Measurements from ENCODE around the gene CNGA4. TPM values are rescaled to one million over a fixed set of nuclear protein-coding genes. Genes with fewer than 3 reads are reported as not detected.

CNGA4 gene, protein sequence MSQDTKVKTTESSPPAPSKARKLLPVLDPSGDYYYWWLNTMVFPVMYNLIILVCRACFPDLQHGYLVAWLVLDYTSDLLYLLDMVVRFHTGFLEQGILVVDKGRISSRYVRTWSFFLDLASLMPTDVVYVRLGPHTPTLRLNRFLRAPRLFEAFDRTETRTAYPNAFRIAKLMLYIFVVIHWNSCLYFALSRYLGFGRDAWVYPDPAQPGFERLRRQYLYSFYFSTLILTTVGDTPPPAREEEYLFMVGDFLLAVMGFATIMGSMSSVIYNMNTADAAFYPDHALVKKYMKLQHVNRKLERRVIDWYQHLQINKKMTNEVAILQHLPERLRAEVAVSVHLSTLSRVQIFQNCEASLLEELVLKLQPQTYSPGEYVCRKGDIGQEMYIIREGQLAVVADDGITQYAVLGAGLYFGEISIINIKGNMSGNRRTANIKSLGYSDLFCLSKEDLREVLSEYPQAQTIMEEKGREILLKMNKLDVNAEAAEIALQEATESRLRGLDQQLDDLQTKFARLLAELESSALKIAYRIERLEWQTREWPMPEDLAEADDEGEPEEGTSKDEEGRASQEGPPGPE
- not detected in 2 replicates for total RNA-seq (2014; rRNA removed; shearing (Covaris generic))

DNA sequence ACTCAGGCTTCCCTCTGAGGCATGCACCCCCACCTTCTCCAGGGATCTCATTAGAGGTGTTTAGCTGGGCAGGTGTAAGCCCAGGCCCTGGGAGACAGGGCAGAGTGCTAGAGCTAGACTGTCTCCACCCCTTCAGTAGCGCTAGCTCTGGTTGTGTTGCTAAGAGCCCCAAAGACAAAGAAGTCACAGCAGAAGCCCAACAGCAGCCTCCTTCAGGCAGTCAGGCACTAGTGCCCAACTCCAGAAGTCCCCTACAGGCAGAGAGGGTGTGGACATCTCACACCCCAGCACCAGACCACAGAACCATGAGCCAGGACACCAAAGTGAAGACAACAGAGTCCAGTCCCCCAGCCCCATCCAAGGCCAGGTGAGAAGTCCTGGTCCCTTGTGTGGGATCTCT lies at the start of gene CNGA4:
Gene CNGA4, plus strand, starts transcription at position 188 of the 400 bp plus-strand sequence. Its CDS starts 118 bp downstream, at position 306.
- no peaks in the 10 kb centered on the region for H3K4me1 ChIP-seq

DNA sequence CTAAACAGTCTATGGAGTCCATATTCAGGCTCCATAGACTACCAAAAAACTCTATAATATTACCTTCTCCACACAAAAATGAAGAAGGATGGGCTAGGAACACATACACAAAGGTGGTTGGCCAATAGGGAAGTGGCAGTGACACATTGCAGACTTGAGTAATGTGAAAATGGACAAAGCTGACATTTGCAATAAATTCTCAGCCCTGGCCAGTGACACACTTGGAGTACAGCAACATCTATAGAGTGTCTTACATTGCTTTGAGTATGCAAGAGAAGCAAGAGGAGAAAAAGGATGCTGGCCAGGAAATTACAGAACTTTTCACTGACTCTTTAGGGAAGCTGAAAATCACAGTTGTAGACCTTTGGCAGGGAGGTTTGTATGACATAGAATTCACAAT lies 47.1 kb upstream of the CNGA4 start:
- H3K36me3 ChIP-seq = no peaks in the 10 kb centered on the region
- no peak for DNase-seq
- H3K27ac ChIP-seq = no peak overlapping the region
- no peaks in the 10 kb centered on the region for H3K9me3 ChIP-seq (replicated peaks)
- no peaks in the 10 kb centered on the region for H3K4me1 ChIP-seq
- H3K27me3 ChIP-seq = no peaks in the 10 kb centered on the region
- no peak overlapping the region for H3K4me3 ChIP-seq

More for the DNA sequence above, at the start of gene CNGA4:
- 0 out of 2 replicates have a peak, but pooled peaks cover 2% of the 10 kb centered on the region for H3K27me3 ChIP-seq
- H3K9me3 ChIP-seq (replicated peaks) = no peaks in the 10 kb centered on the region
- no peak within 1 kb of the TSS for H3K4me3 ChIP-seq
- DNase-seq = no peak
- H3K36me3 ChIP-seq = no peaks in the 10 kb centered on the region
- no peak within 1 kb of the TSS for H3K27ac ChIP-seq

DNA sequence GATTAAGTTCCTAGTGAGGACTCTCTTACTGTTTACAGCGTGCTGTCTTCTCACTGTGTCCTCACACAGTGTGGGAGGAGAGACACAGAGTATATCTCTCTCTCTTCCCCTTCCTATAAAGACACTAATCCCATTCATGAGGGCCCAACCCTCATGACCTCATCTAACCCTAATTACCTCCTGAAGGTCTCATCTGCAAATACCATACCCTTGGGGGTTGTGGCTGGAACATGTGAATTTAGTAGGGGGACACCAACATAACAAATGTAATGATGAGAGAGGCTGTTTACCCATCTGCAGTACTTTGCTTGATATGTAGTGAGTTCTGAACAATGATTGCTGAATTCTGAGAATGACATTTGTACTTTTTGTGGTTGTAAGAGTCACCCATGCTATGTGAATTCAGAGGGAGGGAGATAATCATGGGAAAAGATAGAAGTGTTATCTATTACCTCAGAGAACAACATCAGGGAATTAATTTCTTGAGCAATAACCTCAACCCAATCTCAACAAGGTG lies 44.8 kb upstream of the CNGA4 start:
- Histone ChIP-seq H3K9me3 (replicated peaks) (no peaks in the 10 kb centered on the region), H3K4me3 (no peak overlapping the region), H3K4me1 (no peaks in the 10 kb centered on the region), H3K27ac (no peak overlapping the region), H3K27me3 (no peaks in the 10 kb centered on the region), H3K36me3 (no peaks in the 10 kb centered on the region)
- DNase-seq = no peak

DNA sequence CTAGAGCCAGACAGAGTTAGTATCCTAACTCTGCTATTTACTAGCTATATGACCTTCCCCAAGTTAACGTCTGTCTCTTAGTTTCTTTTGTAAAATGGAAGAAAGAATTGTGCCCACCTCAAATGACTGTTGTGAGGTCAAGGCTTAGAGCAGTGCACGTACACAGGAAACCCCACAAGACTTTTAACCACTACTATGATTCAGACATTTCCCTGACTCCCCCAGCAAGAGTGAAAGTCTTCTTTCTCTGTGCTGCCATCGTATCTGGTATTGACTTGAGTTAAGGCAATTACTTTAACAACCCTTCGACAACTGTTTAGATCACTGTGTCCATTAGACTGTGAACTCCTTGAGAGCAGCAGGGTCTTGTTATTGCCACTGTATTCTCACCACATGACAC lies 42.5 kb upstream of the CNGA4 start:
- Histone ChIP-seq H3K36me3 (no peaks in the 10 kb centered on the region), H3K27me3 (no peaks in the 10 kb centered on the region), H3K9me3 (replicated peaks) (no peaks in the 10 kb centered on the region), H3K4me3 (no peak overlapping the region), H3K4me1 (no peaks in the 10 kb centered on the region), H3K27ac (no peak overlapping the region)
- DNase-seq = no peak

DNA sequence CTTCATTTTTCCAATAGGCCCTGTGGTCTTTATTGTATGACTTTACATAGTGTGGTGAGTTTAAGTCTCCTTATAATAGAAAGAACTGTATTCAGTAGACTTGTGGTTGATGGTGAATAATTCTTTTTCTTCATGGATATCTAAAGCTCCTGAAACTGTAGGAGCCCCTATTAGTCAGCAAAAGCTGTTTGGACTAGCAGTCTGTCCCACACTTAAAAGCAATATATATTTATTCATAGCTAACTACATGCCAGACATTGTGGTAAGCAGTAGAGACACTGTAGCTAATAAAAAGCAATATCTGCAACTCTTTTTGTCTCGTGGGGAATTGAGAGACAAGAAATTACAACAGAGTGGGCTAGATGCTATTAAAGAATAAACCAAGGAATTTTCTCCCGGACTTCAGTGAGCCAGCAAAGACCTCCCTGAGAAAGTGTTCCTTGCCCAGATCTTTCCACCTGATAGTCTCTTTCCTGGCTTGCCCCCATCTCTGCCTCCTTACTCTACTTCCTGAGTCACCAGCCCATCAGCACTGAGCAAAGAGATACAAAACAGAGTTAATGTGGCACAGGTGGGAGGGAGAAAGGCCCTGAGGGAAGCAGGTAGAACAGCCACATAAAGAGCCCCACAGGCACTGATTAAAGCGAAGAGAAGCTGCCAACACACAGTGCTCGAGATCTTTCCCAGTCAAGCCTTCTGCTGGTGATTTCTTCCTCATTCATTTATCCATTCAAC lies 41.3 kb upstream of the CNGA4 start:
- H3K4me3 ChIP-seq = no peak overlapping the region
- no peak overlapping the region for H3K27ac ChIP-seq
- H3K36me3 ChIP-seq = no peaks in the 10 kb centered on the region
- no peaks in the 10 kb centered on the region for H3K4me1 ChIP-seq
- no peaks in the 10 kb centered on the region for H3K27me3 ChIP-seq
- no peak for DNase-seq
- H3K9me3 ChIP-seq (replicated peaks) = no peaks in the 10 kb centered on the region

DNA sequence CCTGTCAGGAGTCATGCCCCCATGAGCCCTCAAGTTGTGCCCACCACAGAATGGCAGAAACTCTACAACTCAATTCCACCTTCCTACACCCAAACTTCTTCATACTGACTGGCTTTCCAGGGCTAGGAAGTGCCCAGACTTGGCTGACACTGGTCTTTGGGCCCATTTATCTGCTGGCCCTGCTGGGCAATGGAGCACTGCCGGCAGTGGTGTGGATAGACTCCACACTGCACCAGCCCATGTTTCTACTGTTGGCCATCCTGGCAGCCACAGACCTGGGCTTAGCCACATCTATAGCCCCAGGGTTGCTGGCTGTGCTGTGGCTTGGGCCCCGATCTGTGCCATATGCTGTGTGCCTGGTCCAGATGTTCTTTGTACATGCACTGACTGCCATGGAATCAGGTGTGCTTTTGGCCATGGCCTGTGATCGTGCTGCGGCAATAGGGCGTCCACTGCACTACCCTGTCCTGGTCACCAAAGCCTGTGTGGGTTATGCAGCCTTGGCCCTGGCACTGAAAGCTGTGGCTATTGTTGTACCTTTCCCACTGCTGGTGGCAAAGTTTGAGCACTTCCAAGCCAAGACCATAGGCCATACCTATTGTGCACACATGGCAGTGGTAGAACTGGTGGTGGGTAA lies 39.6 kb upstream of the CNGA4 start, which contains the start of gene OR52W1:
Gene OR52W1, plus strand, starts transcription at position 51 of the 637 bp plus-strand sequence. Its CDS starts 0 bp downstream, at position 51.
- H3K27me3 ChIP-seq = no peaks in the 10 kb centered on the region
- no peaks in the 10 kb centered on the region for H3K4me1 ChIP-seq
- H3K27ac ChIP-seq = no peak within 1 kb of the TSS
- no peak within 1 kb of the TSS for H3K4me3 ChIP-seq
- no peaks in the 10 kb centered on the region for H3K9me3 ChIP-seq (replicated peaks)
- H3K36me3 ChIP-seq = no peaks in the 10 kb centered on the region
- no peak for DNase-seq

DNA sequence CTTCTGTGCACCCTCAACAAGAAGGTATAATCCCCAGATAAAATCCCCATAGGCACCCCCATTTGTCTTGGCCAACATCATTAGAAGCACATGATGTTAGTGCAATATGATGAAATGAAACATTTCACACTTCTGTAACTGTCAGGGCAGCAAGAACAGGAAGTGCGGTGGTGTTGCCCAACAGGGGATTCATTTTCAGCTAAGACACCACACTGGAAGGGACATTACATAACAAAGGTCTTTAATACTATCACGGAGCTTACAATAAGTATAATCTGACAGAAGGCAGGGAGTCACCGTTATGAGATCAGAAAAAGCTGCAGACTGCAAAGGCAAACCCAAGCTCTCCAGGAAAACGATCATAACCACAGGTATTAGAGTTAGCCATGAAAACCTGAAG lies 37.9 kb upstream of the CNGA4 start:
- Histone ChIP-seq H3K9me3 (replicated peaks) (no peaks in the 10 kb centered on the region), H3K27ac (no peak overlapping the region), H3K4me1 (no peaks in the 10 kb centered on the region), H3K36me3 (no peaks in the 10 kb centered on the region), H3K4me3 (no peak overlapping the region), H3K27me3 (no peaks in the 10 kb centered on the region)
- DNase-seq = no peak

DNA sequence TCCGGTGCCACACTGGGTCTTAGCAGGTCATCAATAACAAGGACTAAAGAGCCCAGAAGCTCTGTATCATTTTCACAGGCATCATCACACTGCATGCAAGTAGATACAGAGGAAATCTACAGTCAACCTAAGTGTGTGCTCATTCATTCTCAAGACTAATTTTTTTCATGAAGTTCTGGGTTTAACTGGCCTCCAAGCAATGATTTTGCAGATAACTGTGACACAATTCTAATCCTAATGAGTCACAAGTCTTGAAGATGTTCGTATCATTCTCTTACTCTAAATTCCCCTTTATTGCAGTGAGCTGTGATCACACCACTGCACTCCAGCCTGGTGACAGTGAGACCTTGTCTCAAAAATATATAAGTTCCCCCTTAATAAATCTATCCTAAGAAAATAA lies 37.4 kb upstream of the CNGA4 start:
- H3K36me3 ChIP-seq = no peaks in the 10 kb centered on the region
- H3K9me3 ChIP-seq (replicated peaks) = no peaks in the 10 kb centered on the region
- no peak overlapping the region for H3K4me3 ChIP-seq
- no peak overlapping the region for H3K27ac ChIP-seq
- no peaks in the 10 kb centered on the region for H3K4me1 ChIP-seq
- no peak for DNase-seq
- no peaks in the 10 kb centered on the region for H3K27me3 ChIP-seq

DNA sequence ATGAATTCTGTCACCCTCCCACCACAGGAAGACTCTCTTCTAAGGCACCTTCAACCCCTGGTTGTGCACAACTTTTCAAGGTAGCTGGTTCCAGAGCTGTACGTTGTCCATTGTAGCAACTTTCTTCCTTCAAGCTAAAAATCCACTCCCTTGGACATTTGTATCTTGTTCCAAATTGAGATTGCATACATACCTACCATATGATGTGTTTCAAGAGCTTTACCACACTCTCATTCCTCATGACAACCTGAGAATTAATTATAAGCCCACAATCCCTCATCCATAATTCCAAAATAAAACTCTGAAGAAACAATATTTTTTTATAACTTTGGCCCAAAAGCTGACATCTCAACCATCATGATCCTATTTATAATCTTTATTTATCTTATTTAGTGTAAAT lies 36.8 kb upstream of the CNGA4 start:
- Histone ChIP-seq H3K4me3 (no peak overlapping the region), H3K4me1 (no peaks in the 10 kb centered on the region), H3K9me3 (replicated peaks) (no peaks in the 10 kb centered on the region), H3K27me3 (no peaks in the 10 kb centered on the region), H3K27ac (no peak overlapping the region), H3K36me3 (no peaks in the 10 kb centered on the region)
- DNase-seq = no peak

DNA sequence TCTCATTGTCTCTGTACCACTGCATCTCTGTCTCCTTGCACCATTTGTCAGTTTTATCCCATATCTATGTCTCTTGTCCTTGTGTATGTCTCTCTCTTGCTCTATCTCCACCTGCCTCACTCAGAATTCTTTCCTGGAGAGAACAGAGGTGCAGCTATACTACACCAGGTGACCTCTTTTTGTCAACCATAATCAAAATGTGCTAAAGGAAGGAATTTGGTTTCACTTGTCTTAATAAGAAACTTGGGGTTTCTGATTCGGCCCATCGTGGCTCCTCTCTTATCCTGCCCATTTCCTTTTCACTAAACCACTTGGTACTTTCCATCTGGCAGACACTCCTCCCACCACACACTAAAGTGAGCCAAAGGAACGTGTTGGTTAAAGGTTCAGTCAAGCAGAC lies 35.6 kb upstream of the CNGA4 start:
- H3K27me3 ChIP-seq = no peaks in the 10 kb centered on the region
- DNase-seq = no peak
- no peak overlapping the region for H3K4me3 ChIP-seq
- no peaks in the 10 kb centered on the region for H3K4me1 ChIP-seq
- H3K27ac ChIP-seq = no peak overlapping the region
- no peaks in the 10 kb centered on the region for H3K9me3 ChIP-seq (replicated peaks)
- no peaks in the 10 kb centered on the region for H3K36me3 ChIP-seq

DNA sequence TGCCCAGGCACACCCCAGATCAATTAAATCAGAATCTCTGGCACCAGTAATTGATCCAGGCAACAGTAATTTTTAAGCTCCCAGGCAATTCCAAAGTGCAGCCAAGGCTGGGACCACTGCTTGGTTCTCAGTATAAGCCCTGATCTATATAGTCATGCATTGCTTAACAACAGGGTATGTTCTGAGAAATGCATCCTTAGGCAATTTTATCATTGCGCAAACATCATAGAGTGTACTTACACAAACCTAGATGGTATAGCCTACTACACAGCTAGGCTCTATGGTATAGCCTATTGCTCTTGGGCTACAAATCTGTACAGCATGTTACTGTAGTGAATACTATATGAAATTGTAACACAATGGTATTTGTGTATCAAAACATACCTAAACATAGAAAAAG lies 34.2 kb upstream of the CNGA4 start:
- no peak for DNase-seq
- Histone ChIP-seq H3K4me1 (no peaks in the 10 kb centered on the region), H3K27ac (no peak overlapping the region), H3K9me3 (replicated peaks) (no peaks in the 10 kb centered on the region), H3K27me3 (no peaks in the 10 kb centered on the region), H3K4me3 (no peak overlapping the region), H3K36me3 (no peaks in the 10 kb centered on the region)

DNA sequence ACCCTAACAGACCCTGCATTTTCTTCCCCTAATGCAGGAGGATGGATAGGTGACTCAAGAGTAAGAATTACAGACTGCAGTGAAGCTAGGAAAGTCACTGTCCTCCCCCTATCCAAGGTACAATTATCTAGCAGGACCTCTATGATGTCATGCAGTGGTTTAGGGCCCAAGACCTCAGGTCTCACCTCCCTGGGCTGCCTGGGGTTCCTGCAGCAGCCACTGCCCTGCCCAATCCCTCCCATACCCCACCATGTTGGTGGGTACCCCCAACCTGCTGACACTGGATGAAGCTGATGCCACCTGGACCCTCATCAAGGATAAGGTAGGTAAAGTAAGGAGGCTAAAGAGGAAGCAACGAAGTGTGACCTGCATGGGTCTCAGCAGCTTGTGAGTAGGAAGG lies 33.5 kb upstream of the CNGA4 start, which contains the start of gene C11orf42:
Gene C11orf42, plus strand, starts transcription at position 192 of the 400 bp plus-strand sequence. Its CDS starts 59 bp downstream, at position 251.
- Histone ChIP-seq H3K36me3 (no peaks in the 10 kb centered on the region), H3K4me3 (no peak within 1 kb of the TSS), H3K27ac (no peak within 1 kb of the TSS), H3K27me3 (no peaks in the 10 kb centered on the region), H3K4me1 (no peaks in the 10 kb centered on the region), H3K9me3 (replicated peaks) (no peaks in the 10 kb centered on the region)
- no peak for DNase-seq

DNA sequence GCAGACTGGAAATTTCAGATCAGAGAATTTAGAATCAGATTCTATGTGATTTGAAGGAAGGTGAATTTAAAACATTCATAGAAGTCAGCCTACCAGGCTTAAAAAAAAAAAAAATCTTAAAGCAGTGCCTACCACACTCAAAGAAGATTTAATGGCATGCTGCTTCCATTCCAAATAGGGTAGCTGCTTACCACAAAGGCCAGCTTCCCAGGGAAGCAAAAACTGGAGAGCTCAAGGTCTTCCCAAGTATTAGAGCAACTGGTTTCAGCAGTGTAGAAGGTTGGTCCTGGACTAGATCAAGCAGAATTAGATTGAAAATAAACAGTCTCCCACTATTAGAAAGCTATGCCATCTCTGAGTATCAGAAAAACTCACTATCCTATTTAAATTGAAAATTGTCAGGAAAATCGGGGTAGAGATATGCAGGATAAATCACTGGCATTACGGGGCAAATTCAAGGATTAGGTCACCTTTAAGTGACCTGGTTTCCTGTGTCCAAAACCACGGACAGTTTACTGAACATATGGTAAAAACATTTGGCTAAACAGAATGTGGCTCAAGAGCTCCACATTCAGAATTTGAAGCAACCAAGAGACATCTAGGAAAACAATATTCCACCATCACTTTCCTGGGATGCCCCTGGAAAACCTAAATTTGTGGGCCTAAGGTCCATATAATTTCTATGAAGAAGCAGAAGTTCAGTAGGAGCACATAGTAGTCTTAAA lies 32.3 kb upstream of the CNGA4 start:
- H3K9me3 ChIP-seq (replicated peaks) = no peaks in the 10 kb centered on the region
- DNase-seq = no peak
- H3K36me3 ChIP-seq = no peaks in the 10 kb centered on the region
- H3K4me3 ChIP-seq = no peak overlapping the region
- H3K4me1 ChIP-seq = no peaks in the 10 kb centered on the region
- H3K27me3 ChIP-seq = no peaks in the 10 kb centered on the region
- H3K27ac ChIP-seq = no peak overlapping the region

DNA sequence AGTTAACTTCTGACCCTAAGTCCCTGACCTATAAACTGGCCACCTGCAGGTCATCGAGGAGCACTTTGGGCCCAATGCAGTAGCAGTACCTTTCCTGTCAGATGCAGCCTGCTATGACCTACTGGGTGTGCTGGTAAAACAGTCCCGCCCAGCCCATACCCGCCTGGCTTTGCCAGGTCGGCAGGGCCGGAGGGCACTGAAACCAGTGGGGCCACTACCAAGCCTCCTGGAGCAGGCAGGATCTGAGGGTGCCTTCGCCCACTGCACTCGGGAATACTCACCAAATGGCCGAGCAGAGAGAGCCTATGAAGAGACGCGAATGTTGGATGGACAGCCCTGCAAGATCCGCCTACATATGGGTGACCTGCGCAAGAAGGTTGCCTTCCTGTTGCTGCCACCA lies 29.1 kb upstream of the CNGA4 start:
- Histone ChIP-seq H3K27me3 (no peaks in the 10 kb centered on the region), H3K9me3 (replicated peaks) (no peaks in the 10 kb centered on the region), H3K4me3 (no peak overlapping the region), H3K36me3 (peaks cover 6% of the 10 kb centered on the region; the same call in 1 of the 2 replicates), H3K27ac (no peak overlapping the region), H3K4me1 (no peaks in the 10 kb centered on the region)
- DNase-seq = no peak

Measured in SJCRH30 (cell line).